Progenitor cell of endocrine pancreas (in vitro differentiated cells): ENCODE measurements around the gene UROC1. TPM values are rescaled to one million over a fixed set of nuclear protein-coding genes. Genes with fewer than 3 reads are reported as not detected.

ENCODE experiments used
- DNase-seq: peaks from one replicate; pipeline ENCODE4 v3.0.0; 2021; ENCODE audit warnings: low spot score; ENCODE audit not compliant: unreplicated experiment
- H3K27ac Mint-ChIP-seq: 2 replicates; pipeline ENCODE4 v1.8.0; 2021; ENCODE audit warnings: mild to moderate bottlenecking, moderate library complexity, mixed read lengths
- H3K27me3 Mint-ChIP-seq: 2 replicates; pipeline ENCODE4 v1.8.0; 2021; ENCODE audit warnings: mixed read lengths
- H3K36me3 Mint-ChIP-seq: 2 replicates; pipeline ENCODE4 v1.8.0; 2022; ENCODE audit warnings: mixed read lengths; ENCODE audit not compliant: insufficient read depth
- H3K4me1 Mint-ChIP-seq: 2 replicates; pipeline ENCODE4 v1.8.0; 2021; ENCODE audit warnings: low read depth, mixed read lengths
- H3K4me3 Mint-ChIP-seq: 2 replicates; pipeline ENCODE4 v1.8.0; 2021; ENCODE audit warnings: low read depth, mild to moderate bottlenecking, moderate library complexity, mixed read lengths
- H3K9me3 Mint-ChIP-seq: 2 replicates; pipeline ENCODE4 v1.8.0; 2021; ENCODE audit warnings: low read depth, mixed read lengths
- CTCF ChIP-seq: fragments of 200-600 bp; sonication (generic); IDR thresholded peaks from one replicate; pipeline ENCODE4 v1.5.0; 2021; ENCODE audit warnings: antibody characterized with exemption, mild to moderate bottlenecking; ENCODE audit not compliant: unreplicated experiment
- total RNA-seq: library from RNA; stranded (reverse); gene quantifications from 2 replicates; pipeline ENCODE4 v1.2.1, GENCODE V29; 2021

Gene UROC1
- total RNA-seq, 1 donor from 2014 or later: not detected

- Mint-ChIP-seq H3K4me3 (no peak overlapping the region), H3K36me3 (no peaks in the 10 kb centered on the region), H3K9me3 (no peaks in the 10 kb centered on the region), H3K27me3 (peaks cover 48% of the 10 kb centered on the region), H3K4me1 (peaks cover 7% of the 10 kb centered on the region), H3K27ac (no peak overlapping the region)
- TF ChIP-seq CTCF: no peak
- no peak for DNase-seq
These were observed 10.1 kb upstream of the UROC1 start for GRCh38 chr3:126527455-126528211.

- DNase-seq: no peak
- Mint-ChIP-seq H3K9me3 (no peaks in the 10 kb centered on the region), H3K36me3 (no peaks in the 10 kb centered on the region), H3K27me3 (peaks cover 49% of the 10 kb centered on the region), H3K4me1 (peaks cover 7% of the 10 kb centered on the region), H3K27ac (no peak overlapping the region), H3K4me3 (no peak overlapping the region)
- no peak for TF ChIP-seq CTCF
These were observed 9.4 kb upstream of the UROC1 start for GRCh38 chr3:126527006-126527405.

GRCh38 chr3:126526668-126527005 is 9.1 kb upstream of the UROC1 start:
- Mint-ChIP-seq H3K4me3 (no peak overlapping the region), H3K9me3 (no peaks in the 10 kb centered on the region), H3K4me1 (peaks cover 7% of the 10 kb centered on the region), H3K36me3 (no peaks in the 10 kb centered on the region), H3K27me3 (peaks cover 48% of the 10 kb centered on the region), H3K27ac (no peak overlapping the region)
- DNase-seq: no peak
- no peak for TF ChIP-seq CTCF

- Mint-ChIP-seq H3K9me3 (no peaks in the 10 kb centered on the region), H3K27ac (no peak overlapping the region), H3K4me3 (no peak overlapping the region), H3K4me1 (peaks cover 7% of the 10 kb centered on the region), H3K27me3 (peaks cover 48% of the 10 kb centered on the region), H3K36me3 (no peaks in the 10 kb centered on the region)
- DNase-seq: no peak
- no peak for TF ChIP-seq CTCF
These were observed 8.5 kb upstream of the UROC1 start for GRCh38 chr3:126525853-126526667.

GRCh38 chr3:126525091-126525852 is 7.7 kb upstream of the UROC1 start:
- no peaks in the 10 kb centered on the region for H3K36me3 Mint-ChIP-seq
- H3K4me3 Mint-ChIP-seq: peak overlapping the region; percentile 66
- no peak for TF ChIP-seq CTCF
- H3K4me1 Mint-ChIP-seq: peaks cover 7% of the 10 kb centered on the region
- no peak for DNase-seq
- H3K27me3 Mint-ChIP-seq: peaks cover 48% of the 10 kb centered on the region
- no peak overlapping the region for H3K27ac Mint-ChIP-seq
- no peaks in the 10 kb centered on the region for H3K9me3 Mint-ChIP-seq
